GM18907 (cell line): ENCODE results near the gene BIVM.
"Not testable (repeated sequence)": the region's sequence is repeated elsewhere in the genome, so short reads cannot be mapped to it uniquely, and the experiment has no call there.

Experiments used
- ATAC-seq: cut with Tn5 transposase; IDR thresholded peaks from one replicate; pipeline ENCODE4 v1.9.1; 2021; ENCODE audit warnings: mild to moderate bottlenecking, moderate library complexity; ENCODE audit not compliant: unreplicated experiment

The BIVM gene

GRCh38 chr13:102798581-102799425, at the start of gene BIVM, which contains the start of gene POGLUT2:
Gene BIVM, plus strand, starts transcription at chr13:102799119. Its CDS starts 8,149 bp downstream, at chr13:102807268.
Gene POGLUT2, minus strand, starts transcription at chr13:102798976. Its CDS starts 306 bp downstream, at chr13:102798670.
- ATAC-seq = peak; percentile 88

GRCh38 chr13:102751886-102752285, 47.0 kb upstream of the BIVM start:
- no peak for ATAC-seq

GRCh38 chr13:102757006-102757405, 41.9 kb upstream of the BIVM start:
- ATAC-seq = no peak

- no peak for ATAC-seq
Observed at GRCh38 chr13:102758842-102759241, 40.1 kb upstream of the BIVM start.

GRCh38 chr13:102761071-102761470, 37.8 kb upstream of the BIVM start:
- ATAC-seq = no peak

- no peak for ATAC-seq
Observed at GRCh38 chr13:102763741-102764140, 35.2 kb upstream of the BIVM start.

GRCh38 chr13:102768909-102769308, 30.0 kb upstream of the BIVM start:
- no peak for ATAC-seq

GRCh38 chr13:102769679-102770078, 29.2 kb upstream of the BIVM start:
- no peak for ATAC-seq

GRCh38 chr13:102770435-102770834, 28.5 kb upstream of the BIVM start:
- no peak for ATAC-seq

- no peak for ATAC-seq
Observed at GRCh38 chr13:102771298-102772041, 27.4 kb upstream of the BIVM start.

GRCh38 chr13:102772042-102772425, 26.9 kb upstream of the BIVM start:
- no peak for ATAC-seq

GRCh38 chr13:102773441-102774213, 25.3 kb upstream of the BIVM start, which contains the start of gene TEX30:
Gene TEX30, minus strand, starts transcription at chr13:102773786. Its CDS starts 3,760 bp downstream, at chr13:102770026.
- peak; percentile 94 for ATAC-seq

- no peak for ATAC-seq
Observed at GRCh38 chr13:102774214-102774568, 24.7 kb upstream of the BIVM start.

- no peak for ATAC-seq
Observed at GRCh38 chr13:102774591-102775520, 24.1 kb upstream of the BIVM start.

- no peak for ATAC-seq
Observed at GRCh38 chr13:102776271-102776670, 22.6 kb upstream of the BIVM start.

GRCh38 chr13:102777736-102778135, 21.2 kb upstream of the BIVM start:
- ATAC-seq = no peak

GRCh38 chr13:102779436-102780159, 19.3 kb upstream of the BIVM start:
- ATAC-seq = peak; percentile 56

GRCh38 chr13:102780656-102781055, 18.3 kb upstream of the BIVM start:
- not testable (repeated sequence) for ATAC-seq

- ATAC-seq = no peak
Observed at GRCh38 chr13:102781591-102781990, 17.3 kb upstream of the BIVM start.
